ENCODE results near the gene ADAMTSL3. TPM values are rescaled to one million over a fixed set of nuclear protein-coding genes. Genes with fewer than 3 reads are reported as not detected.

Gene ADAMTSL3
- total RNA-seq, 2 experiments from 2014 or later, result not detected

- Histone ChIP-seq H3K36me3 (ENCODE audit: insufficient read depth, low read length) (no peaks in the 10 kb centered on the region), H3K9me3 (ENCODE audit: control insufficient read depth in 1 of 2, insufficient read depth in 1 of 2, low read length in 2 of 2) (no peaks in the 10 kb centered on the region), H3K27me3 (ENCODE audit: control insufficient read depth in 1 of 2, insufficient read depth in 2 of 2, low read length in 2 of 2) (no peaks in the 10 kb centered on the region), H3K4me1 (ENCODE audit: insufficient read depth, low read length) (no peaks in the 10 kb centered on the region), H3K4me3 (ENCODE audit: low read length) (no peak overlapping the region), H3K27ac (ENCODE audit: low read depth in 1 of 2, low read length in 2 of 2) (no peak overlapping the region)
- Mint-ChIP-seq H3K4me3 (no peak overlapping the region), H3K27me3 (peaks cover 44% of the 10 kb centered on the region), H3K9me3 (peaks cover 2% of the 10 kb centered on the region), H3K36me3 (ENCODE audit: low read depth) (no peaks in the 10 kb centered on the region), H3K27ac (no peak overlapping the region), H3K4me1 (ENCODE audit: low read depth) (no peaks in the 10 kb centered on the region)
- ATAC-seq (ENCODE audit: poor library complexity) (no peak), DNase-seq (no peak)
- ChIA-PET CTCF (no interaction called here), POLR2A (no interaction called here)
- intact Hi-C loops (cut with DNase I, micrococcal nuclease), result no loop called here
- no peak for TF ChIP-seq CTCF (IDR thresholded peaks at IDR 0.05)
Observed at GRCh38 chr15:83732196-83732595, 78.3 kb downstream of the ADAMTSL3 start.

GRCh38 chr15:83732770-83733169, 78.8 kb downstream of the ADAMTSL3 start:
- ATAC-seq (ENCODE audit: poor library complexity), result no peak
- intact Hi-C loops (cut with DNase I, micrococcal nuclease), result no loop called here
- peaks cover 49% of the 10 kb centered on the region for H3K27me3 Mint-ChIP-seq
- no peak overlapping the region for H3K27ac ChIP-seq (ENCODE audit: low read depth in 1 of 2, low read length in 2 of 2)
- no peaks in the 10 kb centered on the region for H3K36me3 Mint-ChIP-seq (ENCODE audit: low read depth)
- H3K27ac Mint-ChIP-seq, result no peak overlapping the region
- H3K36me3 ChIP-seq (ENCODE audit: insufficient read depth, low read length), result no peaks in the 10 kb centered on the region
- H3K9me3 ChIP-seq (ENCODE audit: control insufficient read depth in 1 of 2, insufficient read depth in 1 of 2, low read length in 2 of 2), result no peaks in the 10 kb centered on the region
- no peak overlapping the region for H3K4me3 Mint-ChIP-seq
- H3K4me3 ChIP-seq (ENCODE audit: low read length), result no peak overlapping the region
- no peaks in the 10 kb centered on the region for H3K4me1 Mint-ChIP-seq (ENCODE audit: low read depth)
- H3K9me3 Mint-ChIP-seq, result peaks cover 3% of the 10 kb centered on the region
- ChIA-PET POLR2A (no interaction called here), CTCF (no interaction called here)
- H3K27me3 ChIP-seq (ENCODE audit: control insufficient read depth in 1 of 2, insufficient read depth in 2 of 2, low read length in 2 of 2), result no peaks in the 10 kb centered on the region
- no peak for TF ChIP-seq CTCF (IDR thresholded peaks at IDR 0.05)
- H3K4me1 ChIP-seq (ENCODE audit: insufficient read depth, low read length), result no peaks in the 10 kb centered on the region
- no peak for DNase-seq

GRCh38 chr15:83733206-83733605, 79.3 kb downstream of the ADAMTSL3 start:
- no peak for DNase-seq
- Mint-ChIP-seq H3K27me3 (peaks cover 49% of the 10 kb centered on the region), H3K4me3 (no peak overlapping the region), H3K36me3 (ENCODE audit: low read depth) (no peaks in the 10 kb centered on the region), H3K9me3 (peaks cover 3% of the 10 kb centered on the region), H3K4me1 (ENCODE audit: low read depth) (no peaks in the 10 kb centered on the region), H3K27ac (no peak overlapping the region)
- ChIA-PET CTCF (no interaction called here), POLR2A (no interaction called here)
- Histone ChIP-seq H3K4me1 (ENCODE audit: insufficient read depth, low read length) (no peaks in the 10 kb centered on the region), H3K27ac (ENCODE audit: low read depth in 1 of 2, low read length in 2 of 2) (no peak overlapping the region), H3K4me3 (ENCODE audit: low read length) (no peak overlapping the region), H3K9me3 (ENCODE audit: control insufficient read depth in 1 of 2, insufficient read depth in 1 of 2, low read length in 2 of 2) (no peaks in the 10 kb centered on the region), H3K27me3 (ENCODE audit: control insufficient read depth in 1 of 2, insufficient read depth in 2 of 2, low read length in 2 of 2) (no peaks in the 10 kb centered on the region), H3K36me3 (ENCODE audit: insufficient read depth, low read length) (no peaks in the 10 kb centered on the region)
- ATAC-seq (ENCODE audit: poor library complexity), result no peak
- intact Hi-C loops (cut with DNase I, micrococcal nuclease), result no loop called here
- no peak for TF ChIP-seq CTCF (IDR thresholded peaks at IDR 0.05)
